Muscle layer of colon (tissue), 2 donors: Measurements from ENCODE around the gene TUBGCP4.

Experiments used
- H3K27ac ChIP-seq: one replicate; pipeline ENCODE4 v1.7.0; 2013; ENCODE audit warnings: low read depth, mild to moderate bottlenecking, low read length, moderate library complexity
- H3K27me3 ChIP-seq, 2 donors: one replicate each; pipeline ENCODE4 v1.7.0; 2013; ENCODE audit warnings: low read length in 2 of 2, mild to moderate bottlenecking in 2 of 2; ENCODE audit not compliant: insufficient read depth in 2 of 2, control insufficient read depth in 1 of 2
- H3K36me3 ChIP-seq: one replicate; pipeline ENCODE4 v1.7.0; 2013; ENCODE audit warnings: mild to moderate bottlenecking, low read length; ENCODE audit not compliant: insufficient read depth
- H3K4me1 ChIP-seq: one replicate; pipeline ENCODE4 v1.7.0; 2013; ENCODE audit warnings: mild to moderate bottlenecking, low read length; ENCODE audit not compliant: insufficient read depth
- H3K4me3 ChIP-seq, 2 donors: one replicate each; pipeline ENCODE4 v1.7.0; 2013; ENCODE audit warnings: low read length in 2 of 2, low read depth in 1 of 2, mild to moderate bottlenecking in 1 of 2, moderate library complexity in 1 of 2
- H3K9ac ChIP-seq: one replicate; pipeline ENCODE4 v1.7.0; 2013; ENCODE audit warnings: low read length
- H3K9me3 ChIP-seq: one replicate; pipeline ENCODE4 v1.7.0; 2013; ENCODE audit warnings: mild to moderate bottlenecking, low read length
- donor health status: abdominal sarcoma.
- donor health status: Adenocarcinoma of cecum.

TUBGCP4 gene, protein sequence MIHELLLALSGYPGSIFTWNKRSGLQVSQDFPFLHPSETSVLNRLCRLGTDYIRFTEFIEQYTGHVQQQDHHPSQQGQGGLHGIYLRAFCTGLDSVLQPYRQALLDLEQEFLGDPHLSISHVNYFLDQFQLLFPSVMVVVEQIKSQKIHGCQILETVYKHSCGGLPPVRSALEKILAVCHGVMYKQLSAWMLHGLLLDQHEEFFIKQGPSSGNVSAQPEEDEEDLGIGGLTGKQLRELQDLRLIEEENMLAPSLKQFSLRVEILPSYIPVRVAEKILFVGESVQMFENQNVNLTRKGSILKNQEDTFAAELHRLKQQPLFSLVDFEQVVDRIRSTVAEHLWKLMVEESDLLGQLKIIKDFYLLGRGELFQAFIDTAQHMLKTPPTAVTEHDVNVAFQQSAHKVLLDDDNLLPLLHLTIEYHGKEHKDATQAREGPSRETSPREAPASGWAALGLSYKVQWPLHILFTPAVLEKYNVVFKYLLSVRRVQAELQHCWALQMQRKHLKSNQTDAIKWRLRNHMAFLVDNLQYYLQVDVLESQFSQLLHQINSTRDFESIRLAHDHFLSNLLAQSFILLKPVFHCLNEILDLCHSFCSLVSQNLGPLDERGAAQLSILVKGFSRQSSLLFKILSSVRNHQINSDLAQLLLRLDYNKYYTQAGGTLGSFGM

DNA sequence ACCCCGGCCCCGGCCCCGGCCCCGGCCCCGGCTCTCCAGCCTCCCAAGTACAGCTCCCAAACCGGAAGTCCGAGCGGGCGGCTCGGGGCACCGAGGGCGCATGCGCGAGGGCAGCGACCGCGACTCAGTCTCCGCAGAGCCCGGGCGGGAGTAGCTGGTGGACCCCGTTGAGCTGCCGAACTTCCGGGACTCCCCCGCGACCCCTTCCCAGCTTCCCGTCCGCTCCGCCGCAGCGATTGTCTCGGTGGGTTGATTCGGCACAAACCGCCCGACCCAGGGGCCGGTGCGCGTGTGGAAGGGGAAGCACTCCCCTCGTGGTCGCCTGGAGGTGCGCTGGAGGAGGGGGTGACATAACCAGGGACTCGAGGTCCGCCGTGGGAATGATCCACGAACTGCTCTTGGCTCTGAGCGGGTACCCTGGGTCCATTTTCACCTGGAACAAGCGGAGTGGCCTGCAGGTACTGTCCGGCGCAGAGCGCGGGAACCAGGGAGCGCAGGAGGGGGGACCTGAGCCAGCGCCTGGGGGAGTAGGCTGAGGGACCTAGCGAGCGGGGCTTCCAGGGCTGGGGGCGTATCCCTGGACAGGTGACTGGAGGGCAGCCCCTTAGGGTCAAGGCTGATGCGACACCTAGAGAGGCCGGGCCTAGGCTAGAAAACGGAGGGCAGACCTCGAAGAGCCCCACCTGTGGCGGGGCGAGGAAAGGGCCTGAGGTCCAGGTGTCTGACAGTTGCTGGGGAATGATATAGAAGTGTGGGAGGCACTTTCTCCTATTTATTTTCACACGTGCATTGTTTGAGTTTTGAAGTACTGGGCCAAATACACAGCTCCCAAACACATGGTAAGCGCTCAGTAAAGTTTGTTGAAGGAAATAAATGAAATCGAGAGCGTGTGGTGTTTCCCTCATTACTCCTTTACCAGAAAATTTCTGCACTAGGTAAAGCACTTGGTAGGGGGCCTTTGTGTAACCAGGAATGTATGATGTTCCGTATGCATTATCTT, at the start of gene TUBGCP4, which contains the start of gene ZSCAN29:
TSS of gene TUBGCP4 (plus strand) at position 127 of the 1,000 bp plus-strand sequence. CDS start at position 381, 254 bp downstream.
TSS of gene ZSCAN29 (minus strand) at position 69 of the 1,000 bp plus-strand sequence. CDS start 1,130 bp downstream, outside the sequence.
- no peaks in the 10 kb centered on the region for H3K9me3 ChIP-seq
- peak within 1 kb of the TSS; percentile 88 for H3K9ac ChIP-seq
- H3K27me3 ChIP-seq = no peaks in the 10 kb centered on the region
- peaks cover 32% of the 10 kb centered on the region for H3K4me1 ChIP-seq
- peak within 1 kb of the TSS; percentile 78 for H3K27ac ChIP-seq
- H3K36me3 ChIP-seq = peaks cover 9% of the 10 kb centered on the region
- H3K4me3 ChIP-seq = peak within 1 kb of the TSS; percentile 94 to 100

DNA sequence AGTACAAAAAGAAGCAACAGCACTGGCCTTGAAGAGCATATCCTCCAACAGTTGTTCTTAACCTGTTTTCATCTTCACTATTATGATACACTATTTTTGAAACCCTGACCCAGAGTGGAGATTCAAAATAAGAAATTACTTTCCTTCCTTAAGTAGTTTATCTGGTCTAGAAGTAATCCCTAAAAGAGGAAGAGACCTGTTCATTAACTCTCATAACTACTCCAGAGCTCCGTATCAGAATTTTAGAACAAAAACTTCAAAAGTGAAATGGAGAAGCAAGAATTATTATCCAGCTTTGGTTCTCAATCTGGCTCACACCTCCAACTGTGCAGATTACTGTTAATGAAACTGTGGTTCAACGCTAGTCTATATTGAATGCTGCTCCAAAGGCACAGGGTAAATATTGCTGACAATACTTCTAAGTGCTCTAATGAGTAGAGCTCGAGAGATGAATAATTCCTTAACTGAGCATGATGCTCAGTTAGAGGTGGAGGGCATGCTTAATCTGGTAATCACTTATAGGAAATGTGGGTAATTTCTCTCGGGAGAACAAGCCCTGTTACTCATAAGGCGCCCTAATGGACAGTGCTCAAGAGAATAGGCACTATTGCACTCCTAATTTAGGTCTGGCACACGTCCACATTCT, 45.7 kb upstream of the TUBGCP4 start:
- peaks cover 26% of the 10 kb centered on the region for H3K4me1 ChIP-seq
- no peak overlapping the region for H3K9ac ChIP-seq
- no peaks in the 10 kb centered on the region for H3K27me3 ChIP-seq
- H3K27ac ChIP-seq = no peak overlapping the region
- H3K4me3 ChIP-seq = no peak overlapping the region
- no peaks in the 10 kb centered on the region for H3K9me3 ChIP-seq
- H3K36me3 ChIP-seq = no peaks in the 10 kb centered on the region

DNA sequence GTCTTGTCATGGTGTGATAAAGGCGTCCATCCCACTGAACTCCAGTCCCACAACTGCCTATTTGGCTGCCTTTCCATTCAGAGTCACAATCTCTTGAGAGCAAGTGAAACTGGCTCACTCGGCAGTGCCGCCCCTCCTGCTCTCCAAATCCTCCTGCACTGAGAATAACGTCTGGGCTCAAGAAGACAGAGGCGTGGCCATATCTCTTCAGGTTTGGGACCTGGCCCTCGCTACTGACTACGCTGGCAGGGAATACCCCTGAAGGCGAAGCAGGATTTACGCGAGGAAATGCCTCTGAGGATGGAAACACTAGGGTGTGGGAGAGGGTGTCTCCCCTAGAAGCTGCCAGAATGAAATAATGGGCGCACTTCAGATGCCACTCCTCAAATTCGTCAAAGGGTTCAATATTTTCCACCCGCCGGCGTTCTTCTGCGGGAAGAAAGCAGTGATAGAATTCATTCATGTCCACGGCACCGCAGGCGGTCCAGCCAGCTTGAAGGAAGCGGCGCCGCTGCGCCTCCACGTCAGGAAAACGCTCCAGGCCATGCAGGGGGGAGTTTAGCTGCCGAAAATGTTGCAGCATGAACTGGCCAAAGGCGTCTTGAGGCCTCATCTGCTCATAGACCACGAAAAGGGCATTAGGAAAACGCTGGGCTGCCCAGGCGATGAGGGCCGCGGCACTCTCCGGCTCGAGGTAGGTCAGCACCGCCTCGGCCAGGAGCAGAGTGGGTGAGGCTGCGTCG, 41.5 kb upstream of the TUBGCP4 start:
- no peaks in the 10 kb centered on the region for H3K36me3 ChIP-seq
- H3K4me3 ChIP-seq = peak overlapping the region; percentile 85 to 90
- H3K27me3 ChIP-seq = no peaks in the 10 kb centered on the region
- peak overlapping the region; percentile 99 for H3K27ac ChIP-seq
- H3K9ac ChIP-seq = peak overlapping the region; percentile 76
- H3K4me1 ChIP-seq = peaks cover 26% of the 10 kb centered on the region
- no peaks in the 10 kb centered on the region for H3K9me3 ChIP-seq

GRCh38 chr15:43329960-43330779, 40.7 kb upstream of the TUBGCP4 start, which contains the start of gene LCMT2:
Gene LCMT2, minus strand, starts transcription at chr15:43330573. Its CDS starts 84 bp downstream, at chr15:43330489.
- Histone ChIP-seq H3K4me3 (peak within 1 kb of the TSS; percentile 85 to 90), H3K36me3 (no peaks in the 10 kb centered on the region), H3K9me3 (no peaks in the 10 kb centered on the region), H3K4me1 (peaks cover 26% of the 10 kb centered on the region), H3K27me3 (no peaks in the 10 kb centered on the region), H3K9ac (peak within 1 kb of the TSS; percentile 76), H3K27ac (peak within 1 kb of the TSS; percentile 99)

GRCh38 chr15:43330780-43331087, 40.2 kb upstream of the TUBGCP4 start:
- peak overlapping the region; percentile 99 for H3K27ac ChIP-seq

DNA sequence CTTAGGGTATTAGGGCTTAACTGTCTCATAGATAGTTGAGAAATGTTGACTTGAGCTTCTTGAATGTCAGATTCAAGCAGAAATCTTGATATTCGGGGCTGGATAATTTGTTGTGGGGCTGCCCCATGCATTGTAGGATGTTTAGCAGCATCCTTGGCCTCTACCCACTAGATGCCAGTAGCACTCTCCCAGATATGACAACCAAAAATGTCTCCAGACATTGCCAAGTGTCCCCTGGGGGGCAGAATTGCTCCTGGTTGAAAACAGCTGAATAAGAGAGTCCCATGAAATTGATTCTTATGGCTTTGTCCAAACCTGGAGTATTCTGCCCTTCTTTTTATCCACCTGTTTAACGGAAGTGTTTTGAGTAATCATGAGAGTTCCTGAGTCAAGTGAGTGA, 24.6 kb upstream of the TUBGCP4 start:
- Histone ChIP-seq H3K9ac (no peak overlapping the region), H3K9me3 (no peaks in the 10 kb centered on the region), H3K27me3 (no peaks in the 10 kb centered on the region), H3K36me3 (peaks cover 29% of the 10 kb centered on the region), H3K4me3 (no peak overlapping the region), H3K4me1 (no peaks in the 10 kb centered on the region), H3K27ac (no peak overlapping the region)

More at GRCh38 chr15:43330780-43331087, 40.2 kb upstream of the TUBGCP4 start:
- Histone ChIP-seq H3K36me3 (peaks cover 4% of the 10 kb centered on the region), H3K27me3 (no peaks in the 10 kb centered on the region), H3K9ac (peak overlapping the region; percentile 76), H3K9me3 (no peaks in the 10 kb centered on the region), H3K4me3 (peak overlapping the region; percentile 85 to 90), H3K4me1 (peaks cover 26% of the 10 kb centered on the region)

GRCh38 chr15:43347114-43347513, 23.8 kb upstream of the TUBGCP4 start:
- no peaks in the 10 kb centered on the region for H3K9me3 ChIP-seq
- no peak overlapping the region for H3K4me3 ChIP-seq
- H3K4me1 ChIP-seq = no peaks in the 10 kb centered on the region
- H3K27ac ChIP-seq = no peak overlapping the region
- H3K36me3 ChIP-seq = peaks cover 36% of the 10 kb centered on the region
- no peak overlapping the region for H3K9ac ChIP-seq
- no peaks in the 10 kb centered on the region for H3K27me3 ChIP-seq

DNA sequence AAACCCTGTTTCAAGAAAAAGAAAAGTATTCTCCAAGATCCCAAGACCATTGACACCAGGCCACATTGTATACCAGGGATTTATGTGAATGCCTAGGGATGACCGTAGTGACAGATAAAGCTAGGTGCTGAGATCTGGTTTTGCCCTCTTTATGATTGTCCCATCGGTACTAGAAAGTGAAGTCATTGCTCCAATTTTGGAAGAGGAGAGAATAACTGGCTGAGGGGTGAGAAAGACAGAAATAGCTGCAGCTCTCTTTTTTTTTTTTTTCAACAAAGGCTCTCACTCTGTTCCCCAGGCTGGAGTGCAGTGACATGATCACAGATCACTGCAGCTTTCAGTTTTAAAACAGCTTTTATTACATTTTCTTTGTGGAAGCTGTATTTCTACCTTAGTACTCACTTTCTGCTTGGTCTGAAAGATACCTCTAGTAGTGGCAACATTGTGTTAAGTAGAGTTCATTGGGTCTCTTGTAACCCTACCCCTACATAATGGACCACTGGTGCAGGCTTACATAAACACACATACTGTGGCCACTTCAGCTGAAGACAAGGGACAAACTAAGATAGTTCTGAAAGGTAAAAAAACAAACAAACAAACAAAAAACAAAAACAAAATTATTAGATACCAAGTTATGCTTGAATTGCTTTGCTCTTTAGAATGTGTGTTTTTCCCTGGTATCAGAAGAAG, 18.1 kb upstream of the TUBGCP4 start:
- Histone ChIP-seq H3K27ac (no peak overlapping the region), H3K9ac (no peak overlapping the region), H3K4me1 (no peaks in the 10 kb centered on the region), H3K27me3 (no peaks in the 10 kb centered on the region), H3K9me3 (no peaks in the 10 kb centered on the region), H3K4me3 (no peak overlapping the region), H3K36me3 (peaks cover 34% of the 10 kb centered on the region)

DNA sequence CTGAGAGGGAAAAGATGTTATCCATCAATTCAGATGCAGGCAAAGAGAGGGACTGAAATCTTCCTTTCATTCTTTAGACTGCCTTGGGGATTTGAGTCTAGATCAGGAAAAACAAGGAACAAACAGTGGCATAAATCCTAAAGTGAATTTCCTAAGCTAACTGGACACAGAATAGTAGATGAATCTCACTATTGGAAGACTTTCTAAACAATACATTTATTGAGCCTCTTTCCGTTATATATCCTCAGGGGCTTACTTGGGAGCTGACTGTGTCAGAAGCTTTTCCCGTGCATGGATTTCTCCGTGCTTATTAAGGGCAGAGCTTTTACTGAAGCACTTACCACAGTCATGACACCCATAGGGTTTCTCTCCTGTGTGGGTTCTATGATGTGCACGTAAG, 10.1 kb upstream of the TUBGCP4 start:
- H3K27me3 ChIP-seq = no peaks in the 10 kb centered on the region
- no peak overlapping the region for H3K27ac ChIP-seq
- peaks cover 41% of the 10 kb centered on the region for H3K9me3 ChIP-seq
- peaks cover 59% of the 10 kb centered on the region for H3K36me3 ChIP-seq
- H3K4me3 ChIP-seq = no peak overlapping the region
- no peak overlapping the region for H3K9ac ChIP-seq
- no peaks in the 10 kb centered on the region for H3K4me1 ChIP-seq
